Psoas muscle (tissue), 8 donors: Measurements from ENCODE around the gene DTNB. TPM values are rescaled to one million over a fixed set of nuclear protein-coding genes. Genes with fewer than 3 reads are reported as not detected.

Experiments used
- ATAC-seq, 4 donors: fragments of 200-7000 bp; cut with Tn5 transposase; one replicate each; pipeline ENCODE4 v1.9.1; 2020; ENCODE audit warnings: moderate library complexity in 3 of 4, mild to moderate bottlenecking in 2 of 4
- DNase-seq, 2 donors: peaks; one replicate each; pipeline ENCODE4 v3.0.0-alpha.2; 2020
- H3K27ac ChIP-seq: fragments of 200-600 bp; one replicate; pipeline ENCODE4 v1.8.0; 2022
- H3K27me3 ChIP-seq, 3 donors: fragments of 200-600 bp in 1 of 3; one replicate each; pipeline versions ENCODE4 v1.6.1 to v1.8.0; 2013 to 2022; ENCODE audit warnings: low read length in 2 of 3, mild to moderate bottlenecking in 2 of 3, moderate library complexity in 1 of 3; ENCODE audit not compliant: insufficient read depth in 3 of 3
- H3K36me3 ChIP-seq, 2 donors: fragments of 200-600 bp in 1 of 2; one replicate each; pipeline versions ENCODE4 v1.6.1 to v1.8.0; 2013 to 2022; ENCODE audit warnings: low read depth in 1 of 2, mild to moderate bottlenecking in 1 of 2, moderate library complexity in 1 of 2; ENCODE audit not compliant: insufficient read depth in 1 of 2
- H3K4me1 ChIP-seq: fragments of 200-600 bp; one replicate; pipeline ENCODE4 v1.8.0; 2022
- H3K4me3 ChIP-seq: fragments of 200-600 bp; one replicate; pipeline ENCODE4 v1.8.0; 2022; ENCODE audit warnings: mild to moderate bottlenecking
- H3K9me3 ChIP-seq: fragments of 200-600 bp; one replicate; pipeline ENCODE4 v1.8.0; 2022
- WGBS, 3 donors: extraction: QIAGEN DNeasy Blood & Tissue Kit; methylation state at CpG; one replicate each; pipeline versions ENCODE4 v1.1.6 to v1.1.7; 2013; 5-methylcytosine and 5-hydroxymethylcytosine counted together
- intact Hi-C, 2 donors: fragments of 100-400 bp; cut with DNase I; formaldehyde crosslinking; loops; one replicate each; pipeline versions ENCODE4 v1.11.0 to v1.14.2; 2022
- polyA plus RNA-seq, 3 donors: library from polyadenylated mRNA; stranded (reverse); fragments of 200-250 nt; gene quantifications; one replicate each; pipeline ENCODE4 v1.2.3, GENCODE V29; 2013
- total RNA-seq, 4 donors: library from RNA; stranded (reverse); fragmentation: NEBNext Ultra II Directional in 2 of 4; extraction: Animal tissue kit (Norgen Biotek cat#: 25700) in 2 of 4; gene quantifications; one replicate each; pipeline versions ENCODE4 v1.2.1 to v1.2.4, GENCODE V29; 2021 to 2023
- TF ChIP-seq, protein P1 (sequence below): fragments of 200-600 bp; IDR thresholded peaks from one replicate; pipeline ENCODE4 v1.8.0; 2022; ENCODE audit warnings: antibody characterized with exemption
- donor health status: healthy with polysubstance abuse.
- donor health status: DM: no; HTN: no; CAD: no; lungs with moderate emphysema.
- donor health status: Bipolar disorder and iron deficiency.
- donor health status: healthy.
- donor health status: DM: yes; HTN: yes; CAD: no.
- donor health status: DM: no; HTN: no; CAD: no.
- donor health status: DM: no; HTN: no; CAD: no.
- donor health status: DM: yes; HTN: yes; CAD: no.

The DTNB gene
- total and polyA plus RNA-seq, 7 donors = 2.3 to 6.3 (median 4.2) TPM

DNA sequence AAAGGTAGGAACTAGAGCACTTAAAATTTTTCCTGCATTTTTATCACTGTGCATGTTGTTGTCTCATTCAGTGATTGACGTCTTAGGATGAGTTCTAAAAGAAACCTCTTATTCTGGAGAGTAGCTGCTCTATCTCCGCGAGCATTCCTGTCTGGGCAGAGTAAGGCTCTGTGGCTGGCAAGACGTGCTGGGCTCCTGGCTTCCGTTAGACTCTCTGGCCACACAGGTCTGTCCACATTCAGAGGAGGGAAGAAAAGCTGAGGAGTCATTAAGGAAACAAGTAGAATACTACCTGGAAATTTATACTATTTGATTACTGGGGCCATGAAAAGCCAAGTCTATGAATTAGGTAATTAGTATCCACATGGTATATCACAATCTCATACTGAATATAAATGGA, 193.6 kb downstream of the DTNB start:
- WGBS, 3 donors = 93 to 94% (median 93%) methylated on average over 5 of the region's 5 CpGs
- Histone ChIP-seq H3K4me1 (no peaks in the 10 kb centered on the region), H3K27me3 (no peaks in the 10 kb centered on the region), H3K27ac (no peak overlapping the region), H3K4me3 (no peak overlapping the region), H3K9me3 (no peaks in the 10 kb centered on the region), H3K36me3 (no peaks in the 10 kb centered on the region)
- intact Hi-C loops = no loop called here
- DNase-seq (no peak), ATAC-seq (no peak)
- TF ChIP-seq, protein P1, sequence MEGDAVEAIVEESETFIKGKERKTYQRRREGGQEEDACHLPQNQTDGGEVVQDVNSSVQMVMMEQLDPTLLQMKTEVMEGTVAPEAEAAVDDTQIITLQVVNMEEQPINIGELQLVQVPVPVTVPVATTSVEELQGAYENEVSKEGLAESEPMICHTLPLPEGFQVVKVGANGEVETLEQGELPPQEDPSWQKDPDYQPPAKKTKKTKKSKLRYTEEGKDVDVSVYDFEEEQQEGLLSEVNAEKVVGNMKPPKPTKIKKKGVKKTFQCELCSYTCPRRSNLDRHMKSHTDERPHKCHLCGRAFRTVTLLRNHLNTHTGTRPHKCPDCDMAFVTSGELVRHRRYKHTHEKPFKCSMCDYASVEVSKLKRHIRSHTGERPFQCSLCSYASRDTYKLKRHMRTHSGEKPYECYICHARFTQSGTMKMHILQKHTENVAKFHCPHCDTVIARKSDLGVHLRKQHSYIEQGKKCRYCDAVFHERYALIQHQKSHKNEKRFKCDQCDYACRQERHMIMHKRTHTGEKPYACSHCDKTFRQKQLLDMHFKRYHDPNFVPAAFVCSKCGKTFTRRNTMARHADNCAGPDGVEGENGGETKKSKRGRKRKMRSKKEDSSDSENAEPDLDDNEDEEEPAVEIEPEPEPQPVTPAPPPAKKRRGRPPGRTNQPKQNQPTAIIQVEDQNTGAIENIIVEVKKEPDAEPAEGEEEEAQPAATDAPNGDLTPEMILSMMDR = no peak

DNA sequence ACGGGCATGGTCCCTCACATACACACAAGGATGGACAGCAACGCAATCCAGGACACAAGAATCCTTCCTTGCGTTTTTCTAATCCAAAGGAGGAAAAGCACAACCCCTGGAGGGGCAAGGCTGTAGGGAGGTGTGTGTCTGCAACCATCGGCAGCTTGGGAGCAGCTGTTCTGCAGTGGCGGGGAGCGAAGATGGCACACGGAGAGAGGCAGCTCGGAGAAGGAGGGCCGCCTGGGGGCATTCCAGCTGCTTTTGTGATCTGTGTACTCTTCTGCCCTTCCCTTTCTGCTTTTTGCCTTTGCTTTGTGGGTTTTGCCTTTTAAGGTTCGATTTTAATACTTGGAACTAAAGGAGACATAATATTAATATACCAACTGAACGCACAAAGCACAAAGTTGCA, 194.6 kb downstream of the DTNB start:
- Histone ChIP-seq H3K27ac (no peak overlapping the region), H3K36me3 (no peaks in the 10 kb centered on the region), H3K9me3 (no peaks in the 10 kb centered on the region), H3K4me3 (no peak overlapping the region), H3K27me3 (no peaks in the 10 kb centered on the region), H3K4me1 (no peaks in the 10 kb centered on the region)
- ATAC-seq (no peak), DNase-seq (no peak)
- TF ChIP-seq, protein P1 = no peak
- intact Hi-C loops = no loop called here
- WGBS, 3 donors = 75 to 78% (median 78%) methylated on average over 9 to 11 of the region's 11 CpGs

GRCh38 chr2:25473758-25474340, 199.5 kb downstream of the DTNB start:
- DNase-seq = no peak
- ATAC-seq = no peak

GRCh38 chr2:25473131-25473530, 200.2 kb downstream of the DTNB start:
- TF ChIP-seq, protein P1 = no peak

More at GRCh38 chr2:25473758-25474340, 199.5 kb downstream of the DTNB start:
- H3K27ac ChIP-seq = no peak overlapping the region
- H3K36me3 ChIP-seq = no peaks in the 10 kb centered on the region
- intact Hi-C loops = no loop called here
- H3K27me3 ChIP-seq = no peaks in the 10 kb centered on the region
- no peak overlapping the region for H3K4me3 ChIP-seq
- no peaks in the 10 kb centered on the region for H3K4me1 ChIP-seq
- TF ChIP-seq, protein P1 = no peak
- WGBS, 3 donors = 33 to 48% (median 39%) methylated on average over 12 of the region's 12 CpGs
- no peaks in the 10 kb centered on the region for H3K9me3 ChIP-seq

GRCh38 chr2:25470806-25471205, 202.6 kb downstream of the DTNB start:
- 95 to 98% (median 97%) methylated on average over 3 of the region's 3 CpGs for WGBS, 3 donors
- TF ChIP-seq, protein P1 = no peak
- Histone ChIP-seq H3K27me3 (no peaks in the 10 kb centered on the region), H3K36me3 (no peaks in the 10 kb centered on the region), H3K4me1 (no peaks in the 10 kb centered on the region), H3K27ac (no peak overlapping the region), H3K4me3 (no peak overlapping the region), H3K9me3 (no peaks in the 10 kb centered on the region)
- ATAC-seq = no peak
- no peak for DNase-seq
- intact Hi-C loops = no loop called here

More at GRCh38 chr2:25473131-25473530, 200.2 kb downstream of the DTNB start:
- Histone ChIP-seq H3K4me1 (no peaks in the 10 kb centered on the region), H3K4me3 (no peak overlapping the region), H3K9me3 (no peaks in the 10 kb centered on the region), H3K27me3 (no peaks in the 10 kb centered on the region), H3K27ac (no peak overlapping the region), H3K36me3 (no peaks in the 10 kb centered on the region)
- DNase-seq (no peak), ATAC-seq (no peak)
- intact Hi-C loops = no loop called here
- WGBS, 3 donors = 61 to 64% (median 61%) methylated on average over 1 of the region's 1 CpG
